ENCODE results near the gene FADD. TPM values are rescaled to one million over a fixed set of nuclear protein-coding genes. Genes with fewer than 3 reads are reported as not detected.

Gene FADD
- total RNA-seq, 1 donor, result 53.2 TPM

DNA sequence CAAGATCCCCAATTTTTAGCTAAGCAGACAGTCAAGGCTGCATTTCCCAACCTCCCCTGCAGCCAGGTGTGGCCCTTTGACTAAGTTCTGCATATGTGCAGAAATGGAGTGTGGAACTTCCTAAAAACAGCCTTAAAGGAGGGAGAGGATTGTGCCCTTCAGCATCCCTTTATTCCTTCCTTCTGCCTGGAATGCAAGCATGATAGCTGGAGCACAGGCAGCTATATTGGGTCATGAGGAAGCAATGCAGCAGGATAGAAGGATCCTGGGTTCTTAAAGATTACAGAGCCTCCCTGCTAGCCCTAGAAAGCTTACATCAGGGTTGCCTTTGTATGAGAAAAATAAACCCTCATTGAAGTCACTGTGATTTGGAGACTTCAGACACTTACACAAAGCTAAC, 29.9 kb downstream of the FADD start:
- DNase-seq (ENCODE audit: insufficient read length, low spot score, missing footprints), result no peak
- no peak overlapping the region for H3K27ac ChIP-seq (ENCODE audit: low read depth, low read length)
- TF ChIP-seq, protein P1, sequence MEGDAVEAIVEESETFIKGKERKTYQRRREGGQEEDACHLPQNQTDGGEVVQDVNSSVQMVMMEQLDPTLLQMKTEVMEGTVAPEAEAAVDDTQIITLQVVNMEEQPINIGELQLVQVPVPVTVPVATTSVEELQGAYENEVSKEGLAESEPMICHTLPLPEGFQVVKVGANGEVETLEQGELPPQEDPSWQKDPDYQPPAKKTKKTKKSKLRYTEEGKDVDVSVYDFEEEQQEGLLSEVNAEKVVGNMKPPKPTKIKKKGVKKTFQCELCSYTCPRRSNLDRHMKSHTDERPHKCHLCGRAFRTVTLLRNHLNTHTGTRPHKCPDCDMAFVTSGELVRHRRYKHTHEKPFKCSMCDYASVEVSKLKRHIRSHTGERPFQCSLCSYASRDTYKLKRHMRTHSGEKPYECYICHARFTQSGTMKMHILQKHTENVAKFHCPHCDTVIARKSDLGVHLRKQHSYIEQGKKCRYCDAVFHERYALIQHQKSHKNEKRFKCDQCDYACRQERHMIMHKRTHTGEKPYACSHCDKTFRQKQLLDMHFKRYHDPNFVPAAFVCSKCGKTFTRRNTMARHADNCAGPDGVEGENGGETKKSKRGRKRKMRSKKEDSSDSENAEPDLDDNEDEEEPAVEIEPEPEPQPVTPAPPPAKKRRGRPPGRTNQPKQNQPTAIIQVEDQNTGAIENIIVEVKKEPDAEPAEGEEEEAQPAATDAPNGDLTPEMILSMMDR (IDR thresholded peaks at IDR 0.05; ENCODE audit: extremely low read depth, low read depth, low read length), result no peak

DNA sequence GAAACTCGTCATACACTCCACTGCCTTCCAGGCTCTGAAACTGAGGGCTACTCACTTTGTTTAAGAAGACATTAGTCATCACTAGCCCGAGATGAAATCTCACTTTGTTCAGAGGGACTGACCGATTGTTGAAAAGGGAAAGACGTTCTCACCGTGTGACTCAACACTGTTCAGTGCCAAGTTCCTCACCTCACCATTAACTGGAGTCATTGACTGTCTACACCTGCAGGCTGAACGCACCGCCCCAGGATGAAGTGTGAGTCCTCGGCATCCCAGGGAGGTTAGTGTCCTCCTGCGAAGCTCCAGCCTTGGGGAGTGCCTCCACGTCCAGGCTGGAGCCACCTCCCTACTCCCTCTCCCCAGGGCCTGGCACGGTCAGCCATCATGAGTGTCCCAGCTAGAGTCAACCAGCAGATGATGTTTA, 30.4 kb downstream of the FADD start:
- Histone ChIP-seq H3K36me3 (ENCODE audit: insufficient read depth, low read length) (no peaks in the 10 kb centered on the region), H3K4me2 (ENCODE audit: insufficient read depth, low read length) (peak overlapping the region; percentile 27), H2AFZ (ENCODE audit: low read length) (no peak overlapping the region), H3K27me3 (ENCODE audit: insufficient read depth, low read length) (peaks cover 5% of the 10 kb centered on the region), H4K20me1 (ENCODE audit: insufficient read depth, low read length) (no peaks in the 10 kb centered on the region), H3K4me3 (ENCODE audit: insufficient read depth, low read length) (no peak overlapping the region), H3K27ac (ENCODE audit: low read depth, low read length) (no peak overlapping the region), H3K9me3 (ENCODE audit: low read depth, low read length) (no peaks in the 10 kb centered on the region), H3K79me2 (ENCODE audit: insufficient read depth, low read length) (no peaks in the 10 kb centered on the region), H3K4me1 (ENCODE audit: insufficient read depth, low read length) (peaks cover 6% of the 10 kb centered on the region)
- peak; percentile 97 for DNase-seq (ENCODE audit: insufficient read length, low spot score, missing footprints)
- TF ChIP-seq, protein P1 (IDR thresholded peaks at IDR 0.05; ENCODE audit: extremely low read depth, low read depth, low read length), result no peak

More for the DNA sequence above, 29.9 kb downstream of the FADD start:
- peaks cover 5% of the 10 kb centered on the region for H3K27me3 ChIP-seq (ENCODE audit: insufficient read depth, low read length)
- no peaks in the 10 kb centered on the region for H3K9me3 ChIP-seq (ENCODE audit: low read depth, low read length)
- H3K4me3 ChIP-seq (ENCODE audit: insufficient read depth, low read length), result no peak overlapping the region
- peaks cover 6% of the 10 kb centered on the region for H3K4me1 ChIP-seq (ENCODE audit: insufficient read depth, low read length)
- H4K20me1 ChIP-seq (ENCODE audit: insufficient read depth, low read length), result no peaks in the 10 kb centered on the region
- H3K79me2 ChIP-seq (ENCODE audit: insufficient read depth, low read length), result no peaks in the 10 kb centered on the region
- H3K36me3 ChIP-seq (ENCODE audit: insufficient read depth, low read length), result no peaks in the 10 kb centered on the region
- no peak overlapping the region for H3K4me2 ChIP-seq (ENCODE audit: insufficient read depth, low read length)
- no peak overlapping the region for H2AFZ ChIP-seq (ENCODE audit: low read length)

GRCh38 chr11:70233962-70234361, 30.9 kb downstream of the FADD start:
- H3K4me1 ChIP-seq (ENCODE audit: insufficient read depth, low read length), result peaks cover 6% of the 10 kb centered on the region
- no peaks in the 10 kb centered on the region for H3K36me3 ChIP-seq (ENCODE audit: insufficient read depth, low read length)
- peaks cover 8% of the 10 kb centered on the region for H3K27me3 ChIP-seq (ENCODE audit: insufficient read depth, low read length)
- H3K4me3 ChIP-seq (ENCODE audit: insufficient read depth, low read length), result no peak overlapping the region
- no peak overlapping the region for H2AFZ ChIP-seq (ENCODE audit: low read length)
- no peak for DNase-seq (ENCODE audit: insufficient read length, low spot score, missing footprints)
- H4K20me1 ChIP-seq (ENCODE audit: insufficient read depth, low read length), result no peaks in the 10 kb centered on the region
- no peak overlapping the region for H3K27ac ChIP-seq (ENCODE audit: low read depth, low read length)
- no peak overlapping the region for H3K4me2 ChIP-seq (ENCODE audit: insufficient read depth, low read length)
- no peaks in the 10 kb centered on the region for H3K9me3 ChIP-seq (ENCODE audit: low read depth, low read length)
- TF ChIP-seq, protein P1 (IDR thresholded peaks at IDR 0.05; ENCODE audit: extremely low read depth, low read depth, low read length), result no peak
- no peaks in the 10 kb centered on the region for H3K79me2 ChIP-seq (ENCODE audit: insufficient read depth, low read length)

DNA sequence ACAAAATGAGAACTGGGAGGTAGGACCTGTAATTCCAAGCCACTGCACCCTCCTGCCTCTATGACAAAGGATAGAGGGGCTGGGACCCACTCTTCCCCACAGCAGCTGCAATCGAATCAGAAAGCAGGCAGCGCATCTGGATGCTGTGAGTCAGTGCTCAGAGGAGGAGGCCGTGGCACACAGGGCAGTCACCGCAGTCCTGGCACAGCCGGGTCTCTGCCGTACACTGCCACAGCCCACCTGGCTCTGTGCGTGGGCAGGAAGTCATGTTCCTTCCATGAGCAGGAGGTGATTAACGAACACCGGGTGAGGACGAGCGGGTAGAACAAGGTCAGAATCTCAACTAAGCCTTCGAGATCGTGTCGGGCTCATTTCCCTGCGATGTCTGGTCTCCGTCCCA, 37.2 kb downstream of the FADD start:
- Histone ChIP-seq H3K4me3 (ENCODE audit: insufficient read depth, low read length) (no peak overlapping the region), H3K4me2 (ENCODE audit: insufficient read depth, low read length) (peak overlapping the region; percentile 50), H2AFZ (ENCODE audit: low read length) (peak overlapping the region; percentile 54), H3K9me3 (ENCODE audit: low read depth, low read length) (no peaks in the 10 kb centered on the region), H3K79me2 (ENCODE audit: insufficient read depth, low read length) (no peaks in the 10 kb centered on the region), H3K4me1 (ENCODE audit: insufficient read depth, low read length) (peaks cover 17% of the 10 kb centered on the region), H3K27ac (ENCODE audit: low read depth, low read length) (no peak overlapping the region), H4K20me1 (ENCODE audit: insufficient read depth, low read length) (no peaks in the 10 kb centered on the region), H3K36me3 (ENCODE audit: insufficient read depth, low read length) (no peaks in the 10 kb centered on the region), H3K27me3 (ENCODE audit: insufficient read depth, low read length) (peaks cover 17% of the 10 kb centered on the region)
- TF ChIP-seq, protein P1 (IDR thresholded peaks at IDR 0.05; ENCODE audit: extremely low read depth, low read depth, low read length), result no peak
- no peak for DNase-seq (ENCODE audit: insufficient read length, low spot score, missing footprints)

Measured in osteoblast (primary cell).